ENCODE data around the gene PDZRN3. TPM values are rescaled to one million over a fixed set of nuclear protein-coding genes. Genes with fewer than 3 reads are reported as not detected.

Gene PDZRN3
- total and polyA plus RNA-seq, 8 donors = 4.5 to 10.9 (median 7.4) TPM

DNA sequence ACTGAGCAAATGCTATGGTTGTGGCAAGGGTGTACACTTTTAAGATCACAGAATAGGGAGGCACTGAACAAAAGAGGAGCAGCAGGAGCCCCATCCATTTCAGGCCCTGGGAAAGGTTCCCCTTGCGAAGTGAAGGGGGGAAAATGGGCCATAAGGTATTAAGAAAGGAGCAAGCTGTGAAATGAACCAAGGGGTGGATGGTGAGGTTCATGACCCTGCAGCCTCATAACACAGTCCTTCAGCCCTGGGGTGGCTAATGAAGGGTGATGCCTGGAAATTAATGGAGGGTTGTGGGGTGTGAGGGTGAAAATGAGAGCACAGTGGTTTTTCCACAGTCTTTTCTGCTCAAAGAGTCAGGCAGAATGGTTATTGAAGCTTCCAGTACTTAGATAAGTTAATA lies 150.1 kb downstream of the PDZRN3 start:
- no peak for ATAC-seq
- TF ChIP-seq, protein P1, sequence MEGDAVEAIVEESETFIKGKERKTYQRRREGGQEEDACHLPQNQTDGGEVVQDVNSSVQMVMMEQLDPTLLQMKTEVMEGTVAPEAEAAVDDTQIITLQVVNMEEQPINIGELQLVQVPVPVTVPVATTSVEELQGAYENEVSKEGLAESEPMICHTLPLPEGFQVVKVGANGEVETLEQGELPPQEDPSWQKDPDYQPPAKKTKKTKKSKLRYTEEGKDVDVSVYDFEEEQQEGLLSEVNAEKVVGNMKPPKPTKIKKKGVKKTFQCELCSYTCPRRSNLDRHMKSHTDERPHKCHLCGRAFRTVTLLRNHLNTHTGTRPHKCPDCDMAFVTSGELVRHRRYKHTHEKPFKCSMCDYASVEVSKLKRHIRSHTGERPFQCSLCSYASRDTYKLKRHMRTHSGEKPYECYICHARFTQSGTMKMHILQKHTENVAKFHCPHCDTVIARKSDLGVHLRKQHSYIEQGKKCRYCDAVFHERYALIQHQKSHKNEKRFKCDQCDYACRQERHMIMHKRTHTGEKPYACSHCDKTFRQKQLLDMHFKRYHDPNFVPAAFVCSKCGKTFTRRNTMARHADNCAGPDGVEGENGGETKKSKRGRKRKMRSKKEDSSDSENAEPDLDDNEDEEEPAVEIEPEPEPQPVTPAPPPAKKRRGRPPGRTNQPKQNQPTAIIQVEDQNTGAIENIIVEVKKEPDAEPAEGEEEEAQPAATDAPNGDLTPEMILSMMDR (IDR thresholded peaks at IDR 0.05) = no peak

DNA sequence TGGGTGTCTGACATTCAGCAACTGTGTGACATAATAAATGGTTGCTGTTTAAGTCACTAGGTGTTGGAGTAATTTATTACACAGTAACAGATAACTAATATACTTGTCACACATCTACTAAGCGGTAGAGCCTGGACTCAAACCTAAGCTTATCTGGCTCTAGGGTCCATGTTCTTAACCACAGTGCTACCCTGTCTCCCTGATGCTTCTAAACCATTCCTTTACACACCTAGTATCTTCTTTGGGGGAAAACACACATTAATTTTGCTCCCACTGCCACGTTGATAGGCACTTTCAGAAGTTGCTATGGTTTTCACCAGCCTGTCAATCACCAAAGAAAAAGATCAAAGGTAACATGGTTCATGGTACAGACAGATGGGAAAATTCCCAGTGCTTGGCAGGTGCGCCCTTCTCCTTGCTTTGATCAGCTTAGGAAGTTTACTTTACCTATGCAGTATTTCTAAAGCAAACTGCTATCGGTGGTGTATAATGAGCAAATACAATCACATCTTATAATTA lies 150.8 kb downstream of the PDZRN3 start:
- H3K4me3 ChIP-seq = no peak overlapping the region
- WGBS, 2 donors = 33 to 34% methylated on average over 4 of the region's 4 CpGs
- no peaks in the 10 kb centered on the region for H3K9me3 ChIP-seq
- DNase-seq (peak in 5 of 6 donors; percentile 57 to 85 (median 75)), FAIRE-seq (no peak), ATAC-seq (peak; percentile 87 to 95 (median 92))
- peak overlapping the region; percentile 31 to 81 (median 74) for H3K27ac ChIP-seq
- peaks cover 20 to 41% (median 40%) of the 10 kb centered on the region in 3 donors for H3K4me1 ChIP-seq
- no peaks in the 10 kb centered on the region for H3K36me3 ChIP-seq
- TF ChIP-seq, protein P1 (IDR thresholded peaks at IDR 0.05) = no peak
- H3K27me3 ChIP-seq = no peaks in the 10 kb centered on the region
- intact Hi-C loops (cut with DNase I) = no loop called here

More for the DNA sequence above, 150.1 kb downstream of the PDZRN3 start:
- H3K27ac ChIP-seq = peak overlapping the region; percentile 2 to 81 (median 74)
- peaks cover 20 to 41% (median 40%) of the 10 kb centered on the region in 3 donors for H3K4me1 ChIP-seq
- DNase-seq (no peak), FAIRE-seq (no peak)
- H3K9me3 ChIP-seq = no peaks in the 10 kb centered on the region
- no peaks in the 10 kb centered on the region for H3K27me3 ChIP-seq
- WGBS, 2 donors = 92 to 100% methylated on average over 1 of the region's 1 CpG
- no peaks in the 10 kb centered on the region for H3K36me3 ChIP-seq
- H3K4me3 ChIP-seq = no peak overlapping the region
- intact Hi-C loops (cut with DNase I) = no loop called here

DNA sequence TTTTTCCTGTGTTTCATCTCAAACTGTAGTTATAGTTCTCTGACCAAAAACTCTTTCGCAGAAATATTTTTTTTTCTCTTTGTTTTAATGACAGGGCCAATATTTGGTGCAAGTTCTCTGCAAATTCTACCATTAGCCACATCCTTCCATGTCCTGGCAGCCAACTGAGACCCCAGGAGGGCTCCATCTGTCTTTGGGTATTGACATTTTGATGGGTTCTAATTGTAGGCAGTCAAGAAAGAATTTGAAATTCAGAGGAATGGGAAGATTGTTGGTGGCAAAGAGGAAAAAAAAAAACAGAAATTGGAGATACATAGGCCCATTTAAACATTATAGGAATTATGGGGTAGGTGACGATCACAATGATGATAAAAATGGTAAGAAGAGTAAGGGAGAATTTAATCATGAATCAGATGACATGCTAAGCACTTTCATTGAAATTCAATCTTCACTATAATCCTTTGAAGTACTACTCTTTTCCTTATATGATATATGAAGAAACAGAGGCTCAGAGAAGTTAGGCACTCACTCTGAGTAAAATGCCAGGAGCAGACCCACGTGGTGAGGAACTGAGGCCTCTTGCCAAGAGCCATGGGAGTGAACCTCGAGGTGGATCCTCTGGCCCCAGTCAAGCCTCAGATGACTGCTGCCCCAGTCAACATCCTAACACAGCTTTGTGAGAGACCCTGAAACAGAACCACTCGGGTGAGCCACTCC lies 151.4 kb downstream of the PDZRN3 start:
- 56 to 59% methylated on average over 5 of the region's 5 CpGs for WGBS, 2 donors
- Histone ChIP-seq H3K9me3 (no peaks in the 10 kb centered on the region), H3K27ac (peak overlapping the region; percentile 31 to 81 (median 74)), H3K4me3 (no peak overlapping the region), H3K27me3 (no peaks in the 10 kb centered on the region), H3K4me1 (peaks cover 20 to 41% (median 40%) of the 10 kb centered on the region in 3 donors), H3K36me3 (no peaks in the 10 kb centered on the region)
- FAIRE-seq (no peak), ATAC-seq (peak; percentile 48 to 71 (median 60)), DNase-seq (peak in 4 of 6 donors; percentile 21 to 51 (median 28))
- TF ChIP-seq, protein P1 (IDR thresholded peaks at IDR 0.05) = no peak
- intact Hi-C loops (cut with DNase I) = no loop called here

DNA sequence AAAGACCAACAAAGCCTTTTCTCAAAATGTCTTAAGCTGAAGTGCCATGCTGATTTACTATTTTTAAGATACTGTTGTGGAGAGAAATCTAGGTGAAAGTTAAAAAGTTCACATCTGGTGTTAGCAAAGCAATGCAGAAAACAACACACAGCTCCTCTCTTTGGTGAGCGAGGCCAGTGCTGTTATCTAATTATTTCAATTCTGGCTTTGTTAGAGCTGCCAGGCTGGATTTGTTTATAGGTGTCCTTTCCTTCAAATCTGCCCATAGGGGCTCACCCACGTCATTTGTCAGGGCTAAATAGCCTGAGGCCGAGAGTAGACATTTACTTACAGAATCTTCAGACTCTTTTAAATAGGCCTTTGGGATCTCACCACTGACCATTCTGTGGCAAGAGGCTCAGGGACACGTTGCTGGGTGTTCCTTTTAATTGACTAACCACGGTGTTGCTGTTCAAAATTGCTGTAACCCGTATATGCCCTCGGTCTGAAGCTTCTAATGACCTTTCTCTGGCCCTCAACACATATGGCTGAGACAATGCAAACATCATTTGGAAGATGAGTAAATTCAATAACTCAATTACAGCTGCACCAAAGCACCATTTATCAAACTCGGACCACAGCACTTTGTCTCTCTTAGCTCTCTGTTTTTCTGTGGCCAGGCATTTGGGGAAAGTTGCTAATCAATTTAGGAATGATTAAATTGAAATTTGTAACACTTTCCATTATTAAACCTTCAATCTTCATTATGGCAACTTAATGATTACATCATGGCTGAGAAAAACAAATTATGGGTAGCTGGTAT lies 152.6 kb downstream of the PDZRN3 start:
- no peaks in the 10 kb centered on the region for H3K27me3 ChIP-seq
- DNase-seq = no peak
- no peak overlapping the region for H3K4me3 ChIP-seq
- no peak for FAIRE-seq
- peak overlapping the region in 3 of 4 donors; percentile 1 to 76 (median 73) for H3K27ac ChIP-seq
- TF ChIP-seq, protein P1 (IDR thresholded peaks at IDR 0.05) = no peak
- no peaks in the 10 kb centered on the region for H3K36me3 ChIP-seq
- intact Hi-C loops (cut with DNase I) = no loop called here
- H3K9me3 ChIP-seq = no peaks in the 10 kb centered on the region
- peak in 3 of 4 donors; percentile 4 to 22 (median 6) for ATAC-seq
- peaks cover 24 to 46% (median 46%) of the 10 kb centered on the region in 3 donors for H3K4me1 ChIP-seq
- WGBS, 2 donors = 29 to 31% methylated on average over 8 of the region's 8 CpGs

All from pancreas (tissue), 10 donors.